Skin epidermis (tissue), 12 donors: Measurements from ENCODE around the gene TMEM250.
"Not testable (repeated sequence)": the region's sequence is repeated elsewhere in the genome, so short reads cannot be mapped to it uniquely, and the experiment has no call there.

Experiments
- H3K27ac ChIP-seq, 21 experiments: fragments of 200-600 bp; sonication (generic) in 11 of 21; one replicate each; pipeline ENCODE4 v1.5.0; 2020; ENCODE audit warnings: mild to moderate bottlenecking in 3 of 21, inconsistent platforms in 2 of 21, moderate library complexity in 2 of 21
- H3K4me3 ChIP-seq, 7 experiments: fragments of 200-600 bp; sonication (generic) in 2 of 7; one replicate each; pipeline ENCODE4 v1.5.0; 2020; ENCODE audit warnings: inconsistent platforms in 2 of 7, mild to moderate bottlenecking in 2 of 7, moderate library complexity in 1 of 7

TMEM250 gene

DNA sequence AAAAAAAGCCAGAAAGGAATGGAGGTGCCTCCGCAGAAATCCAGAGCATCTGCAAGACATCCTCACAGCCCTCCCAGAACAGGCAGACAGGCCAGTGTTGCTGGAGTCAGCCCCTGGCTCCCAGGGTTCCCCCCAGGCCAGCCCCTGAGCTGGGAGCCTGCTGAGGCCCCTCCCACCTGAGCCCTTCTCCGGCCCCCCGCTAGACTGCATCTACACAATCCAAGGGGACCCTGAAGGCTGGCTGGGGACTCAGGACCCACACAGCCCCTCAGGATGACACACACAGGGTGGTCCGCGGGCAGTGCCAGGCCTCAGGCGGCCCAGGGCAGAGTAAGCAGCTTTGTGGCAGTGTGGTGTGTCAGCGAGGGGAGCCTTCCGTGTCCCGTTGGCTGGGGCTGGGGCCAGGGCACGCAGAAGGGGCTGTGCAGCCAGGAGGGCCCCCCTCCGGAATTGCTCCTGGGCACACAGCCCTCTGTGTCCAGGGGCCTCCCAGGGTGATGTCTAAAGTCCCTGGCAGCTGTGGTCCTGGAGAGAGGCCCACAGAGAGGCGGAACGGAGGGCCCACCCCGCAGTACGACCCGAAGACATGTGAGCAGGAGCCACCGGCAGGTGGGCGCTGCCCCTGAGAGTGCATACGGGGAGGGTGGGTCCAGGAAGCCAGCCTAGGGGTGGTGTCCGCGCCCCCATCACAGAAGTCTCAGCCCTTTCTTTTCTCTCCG lies 2.9 kb downstream of the TMEM250 start:
- Histone ChIP-seq H3K4me3 (no peak overlapping the region), H3K27ac (no peak overlapping the region)

GRCh38 chr9:136115206-136115605 lies 3.5 kb downstream of the TMEM250 start:
- H3K27ac ChIP-seq: no peak overlapping the region
- H3K4me3 ChIP-seq: no peak overlapping the region

DNA sequence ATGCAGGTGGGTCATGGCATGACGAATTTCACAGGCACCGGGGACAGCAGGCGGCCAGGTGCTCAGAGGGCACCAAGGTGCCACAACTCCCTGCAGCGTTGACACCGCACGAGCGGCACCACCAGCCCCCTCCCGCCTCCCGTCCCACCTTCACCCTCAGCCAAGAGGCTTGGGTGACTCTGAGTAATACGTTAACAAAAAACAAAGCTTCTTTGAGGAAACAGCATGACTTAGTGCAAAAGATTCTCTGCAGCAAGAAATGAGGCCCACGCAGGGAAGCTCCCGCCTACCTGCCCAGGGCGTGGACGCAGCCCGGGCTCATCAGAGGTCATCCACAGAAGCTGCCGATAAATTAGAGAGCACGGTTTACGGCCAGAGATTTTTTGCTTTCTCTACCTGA lies 4.1 kb downstream of the TMEM250 start:
- no peak overlapping the region for H3K4me3 ChIP-seq
- no peak overlapping the region for H3K27ac ChIP-seq

DNA sequence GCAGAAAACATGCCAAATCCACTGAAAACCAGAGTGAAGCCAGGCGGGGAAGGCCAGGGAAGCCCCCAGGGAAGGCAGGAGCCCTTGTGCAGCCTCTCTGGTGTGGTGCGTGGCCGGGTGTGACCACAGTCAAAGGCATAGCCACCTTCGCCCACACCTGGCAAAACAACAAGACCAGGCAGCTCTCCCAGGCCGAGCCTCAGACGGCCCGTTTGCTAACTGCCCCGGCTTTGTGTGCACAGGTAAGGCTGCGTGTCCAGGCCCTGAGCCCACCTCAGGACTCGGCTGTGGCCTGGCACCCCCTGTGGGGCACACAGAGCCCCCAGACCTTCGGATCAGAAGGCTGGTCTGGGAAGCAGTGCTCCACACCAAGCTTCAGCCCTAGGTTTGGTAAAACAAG lies 6.1 kb downstream of the TMEM250 start:
- H3K4me3 ChIP-seq: no peak overlapping the region
- H3K27ac ChIP-seq: peak overlapping the region in 7 of 21 experiments; percentile 21 to 89 (median 49)

DNA sequence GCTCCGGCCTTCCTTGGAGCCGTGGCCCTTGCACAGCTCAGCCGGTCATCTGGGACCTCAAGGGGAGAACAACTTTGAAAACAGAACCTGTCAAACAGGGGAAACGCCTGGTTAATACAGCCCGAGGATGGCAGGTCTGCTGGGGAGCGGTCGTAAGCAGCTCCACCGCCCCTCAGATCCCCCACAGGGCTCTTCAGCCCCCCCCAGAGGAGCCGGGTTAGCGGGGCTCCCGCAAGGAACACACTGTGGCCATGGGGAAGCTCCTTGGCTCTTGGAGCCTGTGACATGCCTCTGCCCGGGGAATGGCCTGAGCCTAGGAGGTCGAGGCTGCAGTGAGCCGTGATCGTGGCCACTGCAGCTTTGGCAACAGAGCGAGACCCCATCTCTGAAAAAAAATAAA lies 6.8 kb downstream of the TMEM250 start:
- Histone ChIP-seq H3K4me3 (no peak overlapping the region), H3K27ac (peak overlapping the region in 5 of 21 experiments; percentile 21 to 89 (median 32))

DNA sequence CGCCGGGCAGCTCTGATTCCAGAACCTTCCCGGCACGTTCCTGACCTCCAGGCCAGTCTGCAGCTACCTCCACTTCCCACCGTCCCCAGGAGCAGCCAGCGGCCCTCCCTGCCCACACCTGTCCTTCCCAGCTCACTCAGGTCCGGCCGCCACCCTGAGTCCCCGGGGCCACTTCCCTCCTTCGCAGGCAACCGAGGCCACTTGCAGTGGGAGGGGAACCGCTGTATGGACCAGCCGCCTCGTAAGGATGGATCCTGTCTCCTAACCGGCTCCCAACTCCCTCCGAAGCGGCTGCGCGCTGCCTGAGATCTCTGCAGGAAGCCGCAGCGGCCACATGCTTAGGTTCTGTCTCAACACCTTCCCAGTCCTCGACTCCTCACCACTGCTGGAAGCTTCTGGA lies 7.5 kb downstream of the TMEM250 start:
- Histone ChIP-seq H3K27ac (peak overlapping the region in 7 of 21 experiments; percentile 13 to 97 (median 89)), H3K4me3 (no peak overlapping the region)

- H3K27ac ChIP-seq: peak overlapping the region in 20 of 21 experiments; percentile 13 to 97 (median 87)
- H3K4me3 ChIP-seq: peak overlapping the region; percentile 20 to 42 (median 30)
Measured at GRCh38 chr9:136110082-136111061, 8.3 kb downstream of the TMEM250 start.

DNA sequence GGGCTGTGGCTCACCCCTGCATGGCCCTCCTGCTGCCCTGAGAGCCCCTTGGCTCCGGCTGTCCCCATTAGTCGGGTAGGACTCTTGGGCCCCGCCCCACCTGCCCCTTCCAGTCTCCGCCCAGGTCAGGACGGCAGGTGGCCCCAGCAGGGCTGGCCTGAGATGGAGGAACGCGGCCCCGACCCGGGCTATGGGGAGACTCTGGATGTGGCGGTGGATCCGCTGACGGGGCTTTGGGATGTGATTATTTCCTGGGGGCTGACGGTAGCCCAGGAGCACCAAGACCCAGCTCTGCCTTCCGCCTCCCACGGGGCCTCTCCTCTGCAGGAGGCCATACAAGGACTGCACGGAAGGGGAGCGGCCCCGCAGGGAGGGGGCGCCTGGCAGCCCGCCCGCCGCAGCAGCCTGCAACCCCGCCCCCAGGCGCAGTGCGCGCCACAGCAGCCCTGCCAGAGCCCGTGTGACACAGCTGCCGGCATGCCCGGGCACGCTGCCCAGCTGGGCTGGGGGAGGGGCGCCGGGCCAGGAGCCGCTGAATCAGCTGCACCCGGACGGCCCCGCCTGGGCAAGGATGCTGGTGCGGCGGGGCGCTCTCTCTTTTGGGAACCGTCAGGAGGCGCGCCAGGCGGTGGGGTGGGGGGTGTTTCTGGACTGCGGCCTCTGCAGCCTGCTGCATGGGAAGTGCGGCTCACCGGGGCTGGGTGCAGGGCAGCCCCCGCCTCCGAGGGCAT lies 9.2 kb downstream of the TMEM250 start:
- Histone ChIP-seq H3K27ac (peak overlapping the region in 20 of 21 experiments; percentile 79 to 97 (median 90)), H3K4me3 (peak overlapping the region; percentile 20 to 42 (median 30))

DNA sequence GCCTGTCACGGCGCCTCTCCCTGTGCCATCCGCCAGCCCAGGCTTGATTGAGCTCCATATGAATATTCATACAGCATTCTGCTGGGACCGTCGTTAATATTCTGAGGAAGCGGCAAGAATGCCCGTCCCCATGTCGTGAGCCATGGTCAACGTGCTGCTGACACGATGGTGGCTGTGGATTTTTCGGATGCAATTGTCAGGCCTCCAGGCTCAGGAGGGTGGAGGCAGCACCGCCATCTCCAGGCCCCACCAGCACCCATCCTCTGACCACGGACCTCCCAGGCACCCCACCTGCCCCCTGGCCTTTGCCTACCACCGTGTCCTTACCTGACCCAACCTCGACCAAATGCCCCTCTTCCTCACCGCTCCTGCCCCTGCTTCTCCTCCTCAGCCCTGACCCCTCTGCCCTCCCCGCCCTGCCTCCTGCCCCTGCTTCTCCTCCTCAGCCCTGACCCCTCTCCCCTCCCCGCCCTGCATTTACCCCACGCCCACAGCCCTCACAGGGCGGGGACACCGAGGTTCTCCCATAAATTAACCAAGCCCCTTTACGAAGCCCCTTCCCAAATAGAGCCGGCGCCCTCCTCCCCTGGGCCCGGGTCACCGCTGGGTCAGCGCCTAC lies 9.9 kb downstream of the TMEM250 start:
- H3K27ac ChIP-seq: peak overlapping the region in 20 of 21 experiments; percentile 79 to 97 (median 90)
- peak overlapping the region; percentile 14 to 42 (median 27) for H3K4me3 ChIP-seq

GRCh38 chr9:136107953-136108647 lies 10.6 kb downstream of the TMEM250 start:
- no peak overlapping the region for H3K4me3 ChIP-seq
- peak overlapping the region in 19 of 21 experiments; percentile 31 to 97 (median 88) for H3K27ac ChIP-seq

GRCh38 chr9:136107155-136107952 lies 11.3 kb downstream of the TMEM250 start:
- no peak overlapping the region for H3K4me3 ChIP-seq
- H3K27ac ChIP-seq: peak overlapping the region in 20 of 21 experiments; percentile 6 to 97 (median 84)

- peak overlapping the region in 11 of 21 experiments; percentile 28 to 97 (median 67) for H3K27ac ChIP-seq
- no peak overlapping the region for H3K4me3 ChIP-seq
Measured at GRCh38 chr9:136105398-136106135, 13.1 kb downstream of the TMEM250 start.

DNA sequence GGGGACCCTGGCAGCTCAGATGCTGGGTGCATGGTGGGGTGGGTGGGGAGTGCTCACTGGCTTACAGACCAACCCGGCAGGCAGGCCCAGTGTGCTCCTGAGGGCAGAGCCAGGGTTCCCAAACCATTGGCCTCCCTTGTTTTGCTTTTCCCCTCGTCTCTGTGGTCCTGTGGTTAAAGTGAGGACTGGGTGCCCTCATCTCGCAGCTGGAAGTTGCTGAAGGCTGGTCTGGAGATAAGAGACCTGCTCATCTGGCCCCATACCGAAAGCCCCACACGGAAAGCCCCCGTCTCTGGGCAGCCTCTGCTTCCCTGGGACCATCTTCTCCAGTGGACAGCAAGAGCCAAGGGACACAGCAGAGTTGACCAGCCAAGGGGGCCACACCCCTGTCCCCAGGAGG lies 13.8 kb downstream of the TMEM250 start:
- H3K4me3 ChIP-seq: no peak overlapping the region
- peak overlapping the region in 5 of 21 experiments; percentile 31 to 97 (median 49) for H3K27ac ChIP-seq

GRCh38 chr9:136104488-136104800 lies 14.2 kb downstream of the TMEM250 start:
- Histone ChIP-seq H3K27ac (peak overlapping the region in 2 of 21 experiments; percentile 10 to 45), H3K4me3 (no peak overlapping the region)

- no peak overlapping the region for H3K4me3 ChIP-seq
- H3K27ac ChIP-seq: peak overlapping the region in 1 of 21 experiments; percentile 10
Measured at GRCh38 chr9:136103651-136104487, 14.8 kb downstream of the TMEM250 start.

- not testable (repeated sequence) for H3K4me3 ChIP-seq, H3K27ac ChIP-seq
Measured at GRCh38 chr9:136101615-136102074, 17.0 kb downstream of the TMEM250 start.
